DOHH2 (cell line): ENCODE measurements around the gene PTPN18.

Source experiments
- EZH2phosphoT487 ChIP-seq: fragments of 200-600 bp; sonication (generic); IDR thresholded peaks from 2 replicates; pipeline ENCODE4 v1.6.1; 2017; ENCODE audit warnings: borderline replicate concordance, mild to moderate bottlenecking, antibody characterized with exemption, low read length, moderate library complexity, mixed read lengths
- TF ChIP-seq, protein P1 (sequence below): fragments of 200-600 bp; sonication (generic); IDR thresholded peaks from one replicate; pipeline ENCODE4 v1.5.1; 2014; ENCODE audit warnings: antibody characterized with exemption, mild to moderate bottlenecking, low read depth, low read length; ENCODE audit not compliant: poor library complexity, severe bottlenecking

DNA sequence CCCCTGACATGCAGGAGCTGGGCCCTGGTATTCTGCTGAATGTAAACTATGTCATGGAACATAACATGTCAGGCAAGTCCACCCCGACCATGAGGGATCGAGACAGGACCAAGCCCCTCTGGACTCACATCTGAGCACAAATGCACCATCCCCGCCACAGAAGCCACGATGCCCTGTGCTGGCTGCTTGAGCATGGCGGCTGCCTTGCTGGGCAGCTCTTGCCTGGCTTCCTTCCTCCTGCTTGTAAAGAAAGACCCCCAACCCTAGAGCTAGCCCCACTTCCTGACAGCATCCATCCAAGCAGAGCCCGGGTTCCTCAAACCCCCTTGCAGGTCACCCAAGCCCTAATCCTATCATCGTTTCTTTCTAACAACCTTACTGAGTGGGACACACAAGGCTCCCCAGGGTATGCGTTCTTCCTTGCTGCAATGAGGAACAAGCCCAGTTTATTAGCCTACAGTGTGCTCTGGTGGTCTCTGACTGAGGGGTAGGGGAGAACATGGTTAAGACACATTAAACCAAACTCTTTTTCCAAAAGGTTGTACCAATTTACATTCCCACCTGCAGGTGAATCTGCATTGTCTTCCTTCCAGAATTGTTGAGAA is 26.6 kb downstream of the PTPN18 start:
- TF ChIP-seq, protein P1, sequence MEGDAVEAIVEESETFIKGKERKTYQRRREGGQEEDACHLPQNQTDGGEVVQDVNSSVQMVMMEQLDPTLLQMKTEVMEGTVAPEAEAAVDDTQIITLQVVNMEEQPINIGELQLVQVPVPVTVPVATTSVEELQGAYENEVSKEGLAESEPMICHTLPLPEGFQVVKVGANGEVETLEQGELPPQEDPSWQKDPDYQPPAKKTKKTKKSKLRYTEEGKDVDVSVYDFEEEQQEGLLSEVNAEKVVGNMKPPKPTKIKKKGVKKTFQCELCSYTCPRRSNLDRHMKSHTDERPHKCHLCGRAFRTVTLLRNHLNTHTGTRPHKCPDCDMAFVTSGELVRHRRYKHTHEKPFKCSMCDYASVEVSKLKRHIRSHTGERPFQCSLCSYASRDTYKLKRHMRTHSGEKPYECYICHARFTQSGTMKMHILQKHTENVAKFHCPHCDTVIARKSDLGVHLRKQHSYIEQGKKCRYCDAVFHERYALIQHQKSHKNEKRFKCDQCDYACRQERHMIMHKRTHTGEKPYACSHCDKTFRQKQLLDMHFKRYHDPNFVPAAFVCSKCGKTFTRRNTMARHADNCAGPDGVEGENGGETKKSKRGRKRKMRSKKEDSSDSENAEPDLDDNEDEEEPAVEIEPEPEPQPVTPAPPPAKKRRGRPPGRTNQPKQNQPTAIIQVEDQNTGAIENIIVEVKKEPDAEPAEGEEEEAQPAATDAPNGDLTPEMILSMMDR: no peak
- TF ChIP-seq EZH2phosphoT487: no peak
